ENCODE results near the gene SMU1. TPM values are rescaled to one million over a fixed set of nuclear protein-coding genes. Genes with fewer than 3 reads are reported as not detected.

Gene SMU1
- total RNA-seq, 4 donors from 2014 or later, result 19.8 to 24.2 (median 22.1) TPM

- intact Hi-C loops (cut with DNase I), result no loop called here
- Histone ChIP-seq H3K27me3 (no peaks in the 10 kb centered on the region), H3K36me3 (no peaks in the 10 kb centered on the region), H3K4me3 (replicated peaks in 1 of 3) (no peak overlapping the region), H3K4me1 (no peaks in the 10 kb centered on the region), H3K27ac (no peak overlapping the region), H3K9me3 (no peaks in the 10 kb centered on the region)
- WGBS, 2 donors, result 70 to 93% methylated on average over 1 of the region's 1 CpG
- no peak for TF ChIP-seq POLR2A (IDR thresholded peaks at IDR 0.05)
- TF ChIP-seq, protein P1, sequence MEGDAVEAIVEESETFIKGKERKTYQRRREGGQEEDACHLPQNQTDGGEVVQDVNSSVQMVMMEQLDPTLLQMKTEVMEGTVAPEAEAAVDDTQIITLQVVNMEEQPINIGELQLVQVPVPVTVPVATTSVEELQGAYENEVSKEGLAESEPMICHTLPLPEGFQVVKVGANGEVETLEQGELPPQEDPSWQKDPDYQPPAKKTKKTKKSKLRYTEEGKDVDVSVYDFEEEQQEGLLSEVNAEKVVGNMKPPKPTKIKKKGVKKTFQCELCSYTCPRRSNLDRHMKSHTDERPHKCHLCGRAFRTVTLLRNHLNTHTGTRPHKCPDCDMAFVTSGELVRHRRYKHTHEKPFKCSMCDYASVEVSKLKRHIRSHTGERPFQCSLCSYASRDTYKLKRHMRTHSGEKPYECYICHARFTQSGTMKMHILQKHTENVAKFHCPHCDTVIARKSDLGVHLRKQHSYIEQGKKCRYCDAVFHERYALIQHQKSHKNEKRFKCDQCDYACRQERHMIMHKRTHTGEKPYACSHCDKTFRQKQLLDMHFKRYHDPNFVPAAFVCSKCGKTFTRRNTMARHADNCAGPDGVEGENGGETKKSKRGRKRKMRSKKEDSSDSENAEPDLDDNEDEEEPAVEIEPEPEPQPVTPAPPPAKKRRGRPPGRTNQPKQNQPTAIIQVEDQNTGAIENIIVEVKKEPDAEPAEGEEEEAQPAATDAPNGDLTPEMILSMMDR (IDR thresholded peaks at IDR 0.05), result no peak
- DNase-seq, result no peak
Observed at GRCh38 chr9:33014665-33015014, 61.8 kb downstream of the SMU1 start.

- 81 to 85% methylated on average over 2 of the region's 2 CpGs for WGBS, 2 donors
- Histone ChIP-seq H3K4me3 (replicated peaks in 1 of 3) (no peak overlapping the region), H3K36me3 (no peaks in the 10 kb centered on the region), H3K4me1 (no peaks in the 10 kb centered on the region), H3K27me3 (no peaks in the 10 kb centered on the region), H3K27ac (no peak overlapping the region), H3K9me3 (no peaks in the 10 kb centered on the region)
- TF ChIP-seq POLR2A (IDR thresholded peaks at IDR 0.05), result no peak
- TF ChIP-seq, protein P1 (IDR thresholded peaks at IDR 0.05), result no peak
- intact Hi-C loops (cut with DNase I), result no loop called here
- DNase-seq, result no peak
Observed at GRCh38 chr9:33013962-33014664, 62.4 kb downstream of the SMU1 start.

DNA sequence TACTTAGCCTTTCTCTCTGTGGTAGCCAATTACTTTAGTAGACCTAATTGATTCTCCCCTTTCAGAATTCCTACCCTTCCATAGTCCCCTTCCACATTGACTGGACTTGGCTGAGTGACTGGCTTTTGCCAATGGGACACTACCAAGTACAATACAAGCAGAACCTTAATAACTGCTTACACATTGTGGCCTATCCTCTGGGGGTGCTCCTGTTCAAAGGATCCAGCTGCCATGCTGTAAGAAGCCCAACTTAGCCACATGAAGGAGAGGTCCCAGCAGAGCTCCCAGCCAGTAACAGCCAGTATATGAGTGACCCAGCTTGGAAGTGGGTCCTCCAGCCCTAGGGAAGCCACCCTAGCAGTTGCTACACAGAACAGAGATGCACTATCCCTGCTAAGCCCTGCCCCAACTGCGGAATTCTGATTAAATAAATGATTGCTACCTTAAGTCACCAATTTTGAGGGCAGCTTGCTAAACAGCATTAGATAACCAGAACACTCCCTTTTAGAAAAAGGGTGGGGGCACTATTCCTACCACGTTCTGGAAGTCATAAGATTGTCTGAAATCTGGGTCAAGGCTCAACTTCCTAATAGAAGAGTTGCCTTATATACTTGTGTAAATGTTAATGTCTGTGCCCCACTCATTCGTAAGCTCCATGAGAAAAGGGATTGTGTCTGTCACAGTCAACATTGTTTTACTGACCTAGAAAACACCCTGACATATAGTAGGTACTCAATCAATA lies 64.0 kb downstream of the SMU1 start:
- WGBS, 2 donors, result 91 to 97% methylated on average over 3 of the region's 3 CpGs
- no peak for DNase-seq
- H3K36me3 ChIP-seq, result no peaks in the 10 kb centered on the region
- no peak overlapping the region for H3K27ac ChIP-seq
- H3K9me3 ChIP-seq, result no peaks in the 10 kb centered on the region
- no peak overlapping the region for H3K4me3 ChIP-seq (replicated peaks in 1 of 3)
- H3K27me3 ChIP-seq, result no peaks in the 10 kb centered on the region
- no peak for TF ChIP-seq POLR2A (IDR thresholded peaks at IDR 0.05)
- TF ChIP-seq, protein P1 (IDR thresholded peaks at IDR 0.05), result no peak
- intact Hi-C loops (cut with DNase I), result no loop called here
- H3K4me1 ChIP-seq, result no peaks in the 10 kb centered on the region

- WGBS, 2 donors, result 80 to 87% methylated on average over 3 of the region's 3 CpGs
Observed at GRCh38 chr9:33011831-33012230, 64.6 kb downstream of the SMU1 start.

More at GRCh38 chr9:33011831-33012230, 64.6 kb downstream of the SMU1 start:
- Histone ChIP-seq H3K27ac (no peak overlapping the region), H3K36me3 (no peaks in the 10 kb centered on the region), H3K9me3 (no peaks in the 10 kb centered on the region), H3K4me1 (no peaks in the 10 kb centered on the region), H3K27me3 (no peaks in the 10 kb centered on the region), H3K4me3 (replicated peaks in 1 of 3) (no peak overlapping the region)
- no peak for DNase-seq
- TF ChIP-seq POLR2A (IDR thresholded peaks at IDR 0.05), result no peak
- TF ChIP-seq, protein P1 (IDR thresholded peaks at IDR 0.05), result no peak
- intact Hi-C loops (cut with DNase I), result no loop called here
